GM12873 (cell line): ENCODE results near the gene PRM2.

Source experiments
- TF ChIP-seq, protein P1 (sequence below): IDR thresholded peaks from 2 replicates; pipeline ENCODE4 v1.5.1; 2012; ENCODE audit warnings: low read depth, mild to moderate bottlenecking, moderate library complexity, low read length, control low read depth; ENCODE audit not compliant: insufficient read depth; ENCODE audit errors: missing control alignments

PRM2 gene

DNA sequence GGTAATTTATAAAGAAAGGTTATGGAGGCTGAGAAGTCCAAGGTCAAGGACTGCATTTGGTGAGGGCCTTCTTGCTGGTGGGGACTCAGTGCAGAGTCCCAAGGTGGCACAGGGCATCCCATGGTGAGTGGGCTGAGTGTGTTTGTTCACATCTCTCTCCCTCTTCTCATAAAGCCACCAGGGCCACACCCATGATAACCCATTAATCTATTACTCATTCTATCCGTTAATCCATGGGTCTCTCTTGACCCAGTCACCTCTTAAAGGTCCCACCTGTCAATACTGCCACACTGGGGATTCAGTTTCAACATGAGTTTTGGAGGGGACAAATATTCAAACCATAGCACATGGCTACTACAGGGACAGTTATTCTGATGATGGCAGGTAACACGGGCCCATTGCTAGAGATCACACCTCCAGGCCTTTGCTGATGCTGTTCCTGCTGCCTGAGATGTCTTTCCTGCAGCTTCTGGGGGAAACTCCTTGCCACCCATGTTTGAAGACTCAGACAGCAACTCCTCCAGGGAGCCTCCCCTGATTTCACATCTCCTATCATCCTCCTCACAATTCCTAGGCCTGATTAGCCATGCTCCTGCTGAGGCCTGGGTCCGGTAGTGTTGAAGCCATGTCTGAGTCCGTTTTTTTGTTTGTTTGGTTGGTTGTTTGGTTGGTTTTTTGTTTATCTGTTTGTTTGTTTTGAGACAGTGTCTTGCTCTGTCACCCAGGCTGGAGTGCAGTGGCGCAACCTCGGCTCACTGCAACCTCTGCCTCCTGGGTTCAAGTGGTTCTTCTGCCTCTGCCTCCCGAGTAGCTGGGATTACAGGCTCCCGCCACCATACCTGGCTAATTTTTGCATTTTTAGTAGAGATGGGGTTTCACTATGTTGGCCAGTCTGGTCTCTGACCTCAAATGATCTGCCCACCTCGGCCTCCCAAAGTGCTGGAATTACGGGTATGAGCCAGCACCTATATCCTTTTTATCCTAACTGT, 36.3 kb downstream of the PRM2 start:
- TF ChIP-seq, protein P1, sequence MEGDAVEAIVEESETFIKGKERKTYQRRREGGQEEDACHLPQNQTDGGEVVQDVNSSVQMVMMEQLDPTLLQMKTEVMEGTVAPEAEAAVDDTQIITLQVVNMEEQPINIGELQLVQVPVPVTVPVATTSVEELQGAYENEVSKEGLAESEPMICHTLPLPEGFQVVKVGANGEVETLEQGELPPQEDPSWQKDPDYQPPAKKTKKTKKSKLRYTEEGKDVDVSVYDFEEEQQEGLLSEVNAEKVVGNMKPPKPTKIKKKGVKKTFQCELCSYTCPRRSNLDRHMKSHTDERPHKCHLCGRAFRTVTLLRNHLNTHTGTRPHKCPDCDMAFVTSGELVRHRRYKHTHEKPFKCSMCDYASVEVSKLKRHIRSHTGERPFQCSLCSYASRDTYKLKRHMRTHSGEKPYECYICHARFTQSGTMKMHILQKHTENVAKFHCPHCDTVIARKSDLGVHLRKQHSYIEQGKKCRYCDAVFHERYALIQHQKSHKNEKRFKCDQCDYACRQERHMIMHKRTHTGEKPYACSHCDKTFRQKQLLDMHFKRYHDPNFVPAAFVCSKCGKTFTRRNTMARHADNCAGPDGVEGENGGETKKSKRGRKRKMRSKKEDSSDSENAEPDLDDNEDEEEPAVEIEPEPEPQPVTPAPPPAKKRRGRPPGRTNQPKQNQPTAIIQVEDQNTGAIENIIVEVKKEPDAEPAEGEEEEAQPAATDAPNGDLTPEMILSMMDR: no peak

DNA sequence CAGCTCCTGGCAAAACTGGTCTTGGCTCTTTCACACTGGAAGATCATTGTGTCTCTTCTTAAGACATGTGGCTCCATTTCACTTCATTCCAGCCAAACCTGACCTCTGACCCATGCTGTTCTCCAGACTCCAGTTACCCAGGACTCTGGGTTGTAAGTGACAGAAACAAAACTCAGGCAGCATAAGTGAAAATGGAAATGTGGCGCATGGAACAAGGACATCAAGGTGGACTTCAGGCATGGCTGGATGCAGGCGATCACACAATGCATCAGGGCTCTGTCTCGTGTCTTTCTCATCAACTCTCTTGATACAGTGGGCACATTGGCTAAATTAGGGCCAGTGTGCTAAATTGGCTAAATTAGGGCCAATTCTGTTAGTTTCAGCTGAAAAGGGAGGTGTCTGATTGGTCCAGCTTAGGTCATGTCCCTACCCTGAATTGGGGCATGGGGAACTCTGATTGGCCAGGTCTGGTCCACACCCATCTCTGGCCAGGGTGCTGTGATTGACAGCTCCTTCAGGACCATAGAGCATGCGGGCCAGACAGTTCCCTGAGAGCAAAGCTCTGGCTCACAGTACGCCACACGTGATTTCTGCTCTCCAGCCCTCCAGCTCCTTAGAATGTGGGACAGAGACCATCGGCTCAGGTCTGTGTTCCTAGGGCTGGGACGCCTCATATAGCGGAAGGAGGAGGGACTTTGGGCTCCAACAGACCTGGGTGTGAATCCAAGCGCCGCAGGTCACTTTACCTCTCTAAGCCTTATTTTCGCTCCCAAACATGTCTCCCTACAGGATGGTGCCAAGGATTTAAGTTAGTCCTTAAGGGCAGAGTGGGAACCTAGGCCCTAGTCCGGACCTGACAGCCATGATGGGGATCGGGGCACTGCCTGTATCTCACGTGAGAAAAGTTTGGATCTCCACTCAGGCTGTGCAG, 37.7 kb downstream of the PRM2 start:
- TF ChIP-seq, protein P1: no peak

DNA sequence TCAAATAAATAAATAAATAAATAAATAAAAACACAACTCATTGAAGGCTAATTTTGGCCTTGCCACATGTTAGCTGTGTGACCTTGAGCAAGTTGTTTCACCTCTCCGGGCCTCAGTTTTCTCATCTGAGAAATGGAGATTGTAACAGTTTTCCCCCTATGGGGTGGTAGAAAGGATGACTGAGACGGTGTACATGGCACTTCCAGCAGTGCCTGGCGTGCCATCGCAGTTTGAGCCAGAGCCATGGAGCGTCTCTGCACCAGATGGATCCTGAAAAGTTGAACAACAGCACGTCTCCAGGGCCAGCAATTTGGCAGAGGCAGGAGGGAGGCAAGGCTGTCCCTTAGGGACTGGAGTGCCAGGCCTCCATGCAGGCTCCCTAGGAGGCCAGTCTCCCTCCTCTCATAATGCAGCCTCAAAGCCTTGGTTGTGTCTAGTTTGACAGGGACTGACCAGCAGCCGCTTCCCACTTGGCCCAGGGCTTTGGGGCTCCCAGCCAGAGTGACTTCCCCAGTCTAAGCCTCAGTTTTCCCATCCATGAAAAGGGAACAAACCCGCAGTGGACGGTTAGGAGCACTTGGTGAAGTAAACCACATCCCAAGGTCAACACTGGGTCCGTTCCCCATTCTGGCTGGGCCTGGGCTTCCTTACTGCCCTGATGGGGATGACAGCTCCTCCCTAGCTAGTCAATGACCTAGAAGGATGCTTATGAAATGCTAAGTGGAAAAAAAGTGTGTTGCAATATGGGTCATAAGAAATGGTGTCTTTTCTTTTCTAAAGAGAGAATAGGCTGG, 39.6 kb downstream of the PRM2 start:
- TF ChIP-seq, protein P1: no peak

DNA sequence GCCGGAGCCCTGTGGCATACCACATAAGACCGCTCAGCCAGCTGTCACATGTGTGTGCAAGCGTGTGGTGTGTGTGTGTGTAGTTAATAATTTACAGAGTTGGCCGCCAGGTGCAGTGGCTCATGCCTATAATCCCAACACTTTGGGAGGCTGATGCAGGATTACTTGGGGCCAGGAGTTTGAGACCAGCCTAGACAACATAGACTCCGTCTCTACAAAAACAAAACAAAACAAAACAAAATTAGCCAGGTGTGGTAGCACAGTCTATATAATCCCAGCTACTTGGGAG, 40.6 kb downstream of the PRM2 start:
- TF ChIP-seq, protein P1: no peak

DNA sequence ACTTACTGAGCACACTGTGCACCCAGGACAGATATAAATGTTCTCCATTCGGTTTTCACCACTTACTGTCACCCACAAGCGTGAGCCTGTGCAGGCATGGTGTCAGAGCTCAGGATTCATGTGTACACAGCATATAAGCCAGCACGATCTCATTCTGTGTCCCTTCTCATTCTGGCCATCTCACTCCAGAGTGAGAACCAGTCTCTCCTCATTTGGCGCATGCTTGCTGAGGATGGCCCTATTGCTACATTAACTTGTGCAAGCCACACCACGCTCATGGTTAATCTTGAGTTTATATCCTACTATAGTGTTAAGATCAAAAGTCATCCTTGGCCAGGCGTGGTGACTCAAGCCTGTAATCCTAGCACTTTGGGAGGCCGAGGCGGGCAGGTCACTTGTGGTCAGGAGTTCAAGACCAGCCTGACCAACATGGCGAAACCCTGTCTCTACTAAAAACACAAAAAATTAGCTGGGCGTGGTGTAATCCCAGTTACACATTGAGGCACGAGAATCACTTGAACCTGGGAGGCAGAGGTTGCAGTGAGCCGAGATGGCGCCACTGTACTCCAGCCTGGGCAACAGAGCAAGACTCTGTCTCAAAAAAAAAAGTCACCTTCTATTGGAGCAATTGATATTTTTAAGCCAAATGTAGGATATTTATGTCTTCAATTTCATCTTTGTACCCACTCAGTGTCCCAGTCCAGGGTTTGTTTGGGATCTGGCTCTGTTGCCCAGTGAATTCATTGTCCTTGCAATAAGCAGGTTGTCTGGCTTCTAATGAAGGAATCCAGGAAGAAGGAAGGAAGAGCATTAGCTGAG, 41.2 kb downstream of the PRM2 start:
- TF ChIP-seq, protein P1: no peak

DNA sequence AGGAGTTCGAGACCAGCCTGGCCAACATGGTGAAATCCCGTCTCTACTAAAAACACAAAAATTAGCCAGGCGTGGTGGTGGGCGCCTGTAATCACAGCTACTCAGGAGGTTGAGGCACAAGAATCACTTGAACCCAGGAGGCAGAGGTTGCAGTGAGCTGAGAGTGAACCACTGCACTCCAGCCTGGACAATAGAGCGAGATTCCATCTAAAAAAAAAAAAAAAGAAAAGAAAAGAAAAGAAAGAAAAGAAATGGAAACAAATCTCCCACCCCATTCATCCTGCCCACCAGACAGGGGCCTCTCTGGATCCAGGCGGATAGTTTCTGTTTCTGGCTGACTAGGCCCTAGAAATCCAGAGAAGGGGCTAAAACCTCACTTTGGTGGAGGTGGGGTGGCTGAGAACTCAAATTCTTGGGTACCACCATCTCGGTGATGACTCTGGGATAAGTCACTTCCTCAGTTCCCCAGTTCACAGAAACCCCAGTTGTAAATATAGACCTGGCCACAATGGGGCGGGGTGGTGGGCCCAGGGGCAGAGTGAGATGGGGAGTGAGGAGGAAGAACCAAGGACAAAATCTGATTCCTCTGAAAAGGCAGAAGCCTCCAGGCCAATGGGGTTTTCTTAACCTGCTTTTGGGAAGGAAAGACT, 42.4 kb downstream of the PRM2 start:
- TF ChIP-seq, protein P1: peak; percentile 22
